H9 (cell line): ENCODE results near the gene PHLDB1. TPM values are rescaled to one million over a fixed set of nuclear protein-coding genes. Genes with fewer than 3 reads are reported as not detected.

Source experiments
- DNase-seq: peaks from one replicate; pipeline ENCODE4 v3.0.0-alpha.2; 2017
- H2AFZ ChIP-seq: one replicate; pipeline ENCODE4 v1.6.1; 2013; ENCODE audit warnings: mild to moderate bottlenecking, low read length, control low read depth, moderate library complexity
- H2AK5ac ChIP-seq: 2 replicates; pipeline ENCODE4 v1.6.1; 2013; ENCODE audit warnings: low read length, control low read depth, mixed read lengths; ENCODE audit not compliant: insufficient read length
- H2BK120ac ChIP-seq: one replicate; pipeline ENCODE4 v1.6.1; 2013; ENCODE audit warnings: low read depth, mild to moderate bottlenecking, low read length, control low read depth, inconsistent platforms; ENCODE audit not compliant: poor library complexity, severe bottlenecking
- H2BK12ac ChIP-seq: 2 replicates; pipeline ENCODE4 v1.6.1; 2013; ENCODE audit warnings: low read length, control low read depth, mixed read lengths, low read depth; ENCODE audit not compliant: insufficient read length
- H2BK15ac ChIP-seq: 2 replicates; pipeline ENCODE4 v1.6.1; 2013; ENCODE audit warnings: low read depth, low read length, control low read depth
- H2BK20ac ChIP-seq: one replicate; pipeline ENCODE4 v1.6.1; 2013; ENCODE audit warnings: low read depth, mild to moderate bottlenecking, low read length, control low read depth, inconsistent platforms; ENCODE audit not compliant: poor library complexity, severe bottlenecking
- H2BK5ac ChIP-seq: 2 replicates; pipeline ENCODE4 v1.6.1; 2013; ENCODE audit warnings: low read length, control low read depth, mixed read lengths; ENCODE audit not compliant: insufficient read length
- H3K14ac ChIP-seq: 2 replicates; pipeline ENCODE4 v1.6.1; 2013; ENCODE audit warnings: low read length, control low read depth; ENCODE audit not compliant: insufficient read depth
- H3K18ac ChIP-seq: 2 replicates; pipeline ENCODE4 v1.6.1; 2013; ENCODE audit warnings: low read depth, mild to moderate bottlenecking, mixed read lengths, low read length, control low read depth; ENCODE audit not compliant: insufficient read length
- H3K23ac ChIP-seq: 2 replicates; pipeline ENCODE4 v1.6.1; 2013; ENCODE audit warnings: low read length, control low read depth, mixed read lengths, low read depth; ENCODE audit not compliant: insufficient read length
- H3K23me2 ChIP-seq: 2 replicates; pipeline ENCODE4 v1.6.1; 2013; ENCODE audit warnings: low read depth, mild to moderate bottlenecking, mixed read lengths, low read length, control low read depth; ENCODE audit not compliant: insufficient read length, poor library complexity, severe bottlenecking
- H3K27ac ChIP-seq: 2 replicates; pipeline ENCODE4 v1.5.1; 2013; ENCODE audit warnings: low read length, control low read depth, mixed read lengths, low read depth; ENCODE audit not compliant: insufficient read length
- H3K27me3 ChIP-seq: 2 replicates; pipeline ENCODE4 v1.6.1; 2013; ENCODE audit warnings: low read length, control low read depth, inconsistent platforms; ENCODE audit not compliant: insufficient read depth
- H3K4ac ChIP-seq: 2 replicates; pipeline ENCODE4 v1.6.1; 2013; ENCODE audit warnings: low read depth, mild to moderate bottlenecking, control low read depth, inconsistent platforms, low read length, moderate library complexity
- H3K4me1 ChIP-seq: 2 replicates; pipeline ENCODE4 v1.6.1; 2013; ENCODE audit warnings: low read length, control low read depth, inconsistent platforms; ENCODE audit not compliant: insufficient read depth
- H3K4me2 ChIP-seq: 2 replicates; pipeline ENCODE4 v1.6.1; 2013; ENCODE audit warnings: low read length, control low read depth, mixed read lengths; ENCODE audit not compliant: insufficient read length, insufficient read depth
- H3K56ac ChIP-seq: 2 replicates; pipeline ENCODE4 v1.6.1; 2013; ENCODE audit warnings: low read depth, mild to moderate bottlenecking, mixed read lengths, low read length, control low read depth; ENCODE audit not compliant: insufficient read length
- H3K79me1 ChIP-seq: 2 replicates; pipeline ENCODE4 v1.6.1; 2013; ENCODE audit warnings: low read depth, mild to moderate bottlenecking, moderate library complexity, low read length, control low read depth, inconsistent platforms; ENCODE audit not compliant: insufficient read depth, poor library complexity, severe bottlenecking
- H3K79me2 ChIP-seq: 2 replicates; pipeline ENCODE4 v1.6.1; 2013; ENCODE audit warnings: low read length, control low read depth, inconsistent platforms; ENCODE audit not compliant: insufficient read depth
- H3K9ac ChIP-seq: 2 replicates; pipeline ENCODE4 v1.6.1; 2013; ENCODE audit warnings: low read length, control low read depth, mixed read lengths; ENCODE audit not compliant: insufficient read length; ENCODE audit errors: extremely low read depth
- H3K9me3 ChIP-seq: one replicate; pipeline ENCODE4 v1.6.1; 2013; ENCODE audit warnings: low read depth, low read length, inconsistent platforms; ENCODE audit not compliant: control insufficient read depth
- H3T11ph ChIP-seq: one replicate; pipeline ENCODE4 v1.6.1; 2013; ENCODE audit warnings: mild to moderate bottlenecking, low read length, control low read depth, inconsistent platforms
- H4K20me1 ChIP-seq: one replicate; pipeline ENCODE4 v1.6.1; 2013; ENCODE audit not compliant: control insufficient read depth, insufficient read length, insufficient read depth
- H4K5ac ChIP-seq: 2 replicates; pipeline ENCODE4 v1.6.1; 2013; ENCODE audit warnings: low read depth, mild to moderate bottlenecking, mixed read lengths, low read length, control low read depth; ENCODE audit not compliant: insufficient read length
- H4K8ac ChIP-seq: replicated peaks from 2 replicates; pipeline ENCODE4 v1.6.1; 2013; ENCODE audit warnings: low read length, control low read depth, mixed read lengths, low read depth; ENCODE audit not compliant: insufficient read length
- H4K91ac ChIP-seq: 2 replicates; pipeline ENCODE4 v1.6.1; 2013; ENCODE audit warnings: low read depth, mild to moderate bottlenecking, moderate library complexity, mixed read lengths, low read length, control low read depth; ENCODE audit not compliant: insufficient read length
- H3K27ac Mint-ChIP-seq, 3 experiments: 2 replicates in 2 of 3; 3 replicates in 1 of 3; pipeline ENCODE4 v1.8.0; 2020 to 2021; ENCODE audit warnings: mixed read lengths in 3 of 3, mild to moderate bottlenecking in 1 of 3, moderate library complexity in 1 of 3
- H3K27me3 Mint-ChIP-seq: 2 replicates; pipeline ENCODE4 v1.8.0; 2021; ENCODE audit warnings: low read depth, mild to moderate bottlenecking, moderate library complexity, mixed read lengths
- H3K36me3 Mint-ChIP-seq, 3 experiments: 2 replicates in 2 of 3; 3 replicates in 1 of 3; pipeline ENCODE4 v1.8.0; 2020 to 2021; ENCODE audit warnings: low read depth in 3 of 3, mixed read lengths in 3 of 3; ENCODE audit not compliant: insufficient read depth in 1 of 3
- H3K4me1 Mint-ChIP-seq, 2 experiments: 2 replicates each; pipeline ENCODE4 v1.8.0; 2020; ENCODE audit warnings: mixed read lengths in 2 of 2
- H3K4me3 Mint-ChIP-seq, 2 experiments: 2 replicates in 1 of 2; 3 replicates in 1 of 2; pipeline ENCODE4 v1.8.0; 2020 to 2021; ENCODE audit warnings: mild to moderate bottlenecking in 2 of 2, mixed read lengths in 2 of 2, moderate library complexity in 1 of 2
- H3K9me3 Mint-ChIP-seq, 2 experiments: 2 replicates in 1 of 2; 3 replicates in 1 of 2; pipeline ENCODE4 v1.8.0; 2020; ENCODE audit warnings: mild to moderate bottlenecking in 2 of 2, mixed read lengths in 2 of 2, moderate library complexity in 1 of 2
- CTCF ChIP-seq: fragments of 200-600 bp; sonication (generic); conservative IDR thresholded peaks from 3 replicates; pipeline ENCODE4 v1.8.0; 2021; ENCODE audit warnings: antibody characterized with exemption, mild to moderate bottlenecking
- WGBS: extraction: QIAGEN DNeasy Blood & Tissue Kit; methylation state at CpG from one replicate; pipeline ENCODE4 v1.1.7; 2013; ENCODE audit warnings: missing lambda C conversion rate, low lambda C conversion rate, mixed read lengths; ENCODE audit not compliant: insufficient read length; ENCODE audit errors: extremely low coverage; 5-methylcytosine and 5-hydroxymethylcytosine counted together
- total RNA-seq: library from RNA; stranded (reverse); gene quantifications from 2 replicates; pipeline ENCODE4 v1.2.1, GENCODE V29; 2021

Gene PHLDB1
- total RNA-seq, 1 experiment from 2014 or later, result 56.0 TPM

GRCh38 chr11:118625036-118625690, 17.7 kb downstream of the PHLDB1 start:
- H3K4me1 Mint-ChIP-seq, result peaks cover 27 to 32% of the 10 kb centered on the region in 2 experiments
- Histone ChIP-seq H2AFZ (no peak overlapping the region), H3K79me2 (no peaks in the 10 kb centered on the region; the same call in 1 of the 2 replicates), H2BK120ac (no peak overlapping the region), H3K18ac (no peak overlapping the region), H3K79me1 (no peaks in the 10 kb centered on the region), H3K27me3 (no peaks in the 10 kb centered on the region), H3K9ac (no peak overlapping the region), H2BK15ac (no peak overlapping the region), H2BK12ac (no peak overlapping the region), H3K23ac (no peak overlapping the region), H4K91ac (no peak overlapping the region), H4K20me1 (no peaks in the 10 kb centered on the region), H3K27ac (no peak overlapping the region), H3K4ac (no peak overlapping the region), H3K9me3 (no peaks in the 10 kb centered on the region), H3T11ph (no peak overlapping the region), H3K4me1 (0 out of 2 replicates have a peak, but pooled peaks cover 2% of the 10 kb centered on the region), H4K8ac (no peak overlapping the region), H2AK5ac (no peak overlapping the region), H3K56ac (no peak overlapping the region), H4K5ac (no peak overlapping the region), H3K23me2 (peaks cover 9% of the 10 kb centered on the region), H3K4me2 (no peak overlapping the region), H2BK20ac (no peak overlapping the region), H3K14ac (no peak overlapping the region), H2BK5ac (no peak overlapping the region)
- TF ChIP-seq CTCF, result no peak
- DNase-seq, result no peak
- H3K36me3 Mint-ChIP-seq, result peaks cover 9 to 53% (median 35%) of the 10 kb centered on the region in 3 experiments
- H3K4me3 Mint-ChIP-seq, result no peak overlapping the region
- no peaks in the 10 kb centered on the region for H3K27me3 Mint-ChIP-seq
- H3K9me3 Mint-ChIP-seq, result no peaks in the 10 kb centered on the region
- no peak overlapping the region; a peak in 1 of 7 replicates for H3K27ac Mint-ChIP-seq
- WGBS, result no CpG with 5 or more reads among the region's 6 CpGs
